BE2C (cell line): Measurements from ENCODE around the gene PDE8B.

Experiments used
- DNase-seq: peaks from one replicate; pipeline ENCODE4 v3.0.0-alpha.2; 2020
- H3K27me3 ChIP-seq: fragments of 250-450 bp; sonication (Bioruptor Pico); 2 replicates; pipeline ENCODE4 v1.5.1; 2020; ENCODE audit warnings: mild to moderate bottlenecking
- H3K36me3 ChIP-seq: fragments of 250-450 bp; sonication (Bioruptor Pico); 2 replicates; pipeline ENCODE4 v1.5.1; 2020; ENCODE audit warnings: mild to moderate bottlenecking
- H3K4me1 ChIP-seq: fragments of 250-450 bp; sonication (Bioruptor Pico); 2 replicates; pipeline ENCODE4 v1.5.1; 2020
- H3K4me3 ChIP-seq: 2 replicates; pipeline ENCODE4 v1.5.1; 2011; ENCODE audit warnings: low read depth, low read length
- H3K9me3 ChIP-seq: fragments of 250-450 bp; sonication (Bioruptor Pico); 2 replicates; pipeline ENCODE4 v1.5.1; 2020
- TF ChIP-seq, protein P1 (sequence below): IDR thresholded peaks from 2 replicates; pipeline ENCODE4 v1.5.1; 2012; ENCODE audit warnings: mild to moderate bottlenecking, low read depth, low read length

The PDE8B gene

GRCh38 chr5:77428526-77428925, 218.0 kb downstream of the PDE8B start:
- no peaks in the 10 kb centered on the region for H3K4me1 ChIP-seq
- no peak for DNase-seq
- H3K9me3 ChIP-seq, result no peaks in the 10 kb centered on the region
- H3K27me3 ChIP-seq, result no peaks in the 10 kb centered on the region
- TF ChIP-seq, protein P1, sequence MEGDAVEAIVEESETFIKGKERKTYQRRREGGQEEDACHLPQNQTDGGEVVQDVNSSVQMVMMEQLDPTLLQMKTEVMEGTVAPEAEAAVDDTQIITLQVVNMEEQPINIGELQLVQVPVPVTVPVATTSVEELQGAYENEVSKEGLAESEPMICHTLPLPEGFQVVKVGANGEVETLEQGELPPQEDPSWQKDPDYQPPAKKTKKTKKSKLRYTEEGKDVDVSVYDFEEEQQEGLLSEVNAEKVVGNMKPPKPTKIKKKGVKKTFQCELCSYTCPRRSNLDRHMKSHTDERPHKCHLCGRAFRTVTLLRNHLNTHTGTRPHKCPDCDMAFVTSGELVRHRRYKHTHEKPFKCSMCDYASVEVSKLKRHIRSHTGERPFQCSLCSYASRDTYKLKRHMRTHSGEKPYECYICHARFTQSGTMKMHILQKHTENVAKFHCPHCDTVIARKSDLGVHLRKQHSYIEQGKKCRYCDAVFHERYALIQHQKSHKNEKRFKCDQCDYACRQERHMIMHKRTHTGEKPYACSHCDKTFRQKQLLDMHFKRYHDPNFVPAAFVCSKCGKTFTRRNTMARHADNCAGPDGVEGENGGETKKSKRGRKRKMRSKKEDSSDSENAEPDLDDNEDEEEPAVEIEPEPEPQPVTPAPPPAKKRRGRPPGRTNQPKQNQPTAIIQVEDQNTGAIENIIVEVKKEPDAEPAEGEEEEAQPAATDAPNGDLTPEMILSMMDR, result no peak
- H3K4me3 ChIP-seq, result no peak overlapping the region
- no peaks in the 10 kb centered on the region for H3K36me3 ChIP-seq

DNA sequence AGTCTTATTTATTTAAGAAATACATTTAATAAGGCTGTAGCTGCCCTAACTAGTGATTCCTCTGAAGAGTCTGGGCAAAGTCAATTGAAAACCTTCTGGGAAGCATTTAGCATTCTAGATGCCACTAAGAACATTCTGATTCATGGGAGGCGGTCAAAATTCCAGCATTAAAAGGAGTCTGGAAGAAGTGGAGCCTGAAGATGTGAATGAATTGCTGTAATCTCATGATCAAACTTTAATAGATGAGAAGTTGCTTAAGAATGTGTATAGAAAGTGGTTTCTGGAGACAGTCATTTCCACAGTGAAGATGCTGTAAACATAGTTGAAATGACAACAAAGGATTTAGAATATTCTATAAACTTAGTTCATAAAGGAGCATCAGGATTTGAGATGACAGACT, 220.2 kb downstream of the PDE8B start:
- Histone ChIP-seq H3K9me3 (no peaks in the 10 kb centered on the region), H3K4me1 (no peaks in the 10 kb centered on the region), H3K27me3 (no peaks in the 10 kb centered on the region), H3K4me3 (no peak overlapping the region), H3K36me3 (no peaks in the 10 kb centered on the region)
- DNase-seq, result no peak
- TF ChIP-seq, protein P1, result no peak

GRCh38 chr5:77431286-77431685, 220.8 kb downstream of the PDE8B start:
- Histone ChIP-seq H3K9me3 (no peaks in the 10 kb centered on the region), H3K27me3 (no peaks in the 10 kb centered on the region), H3K4me3 (no peak overlapping the region), H3K4me1 (no peaks in the 10 kb centered on the region), H3K36me3 (no peaks in the 10 kb centered on the region)
- TF ChIP-seq, protein P1, result no peak
- no peak for DNase-seq

DNA sequence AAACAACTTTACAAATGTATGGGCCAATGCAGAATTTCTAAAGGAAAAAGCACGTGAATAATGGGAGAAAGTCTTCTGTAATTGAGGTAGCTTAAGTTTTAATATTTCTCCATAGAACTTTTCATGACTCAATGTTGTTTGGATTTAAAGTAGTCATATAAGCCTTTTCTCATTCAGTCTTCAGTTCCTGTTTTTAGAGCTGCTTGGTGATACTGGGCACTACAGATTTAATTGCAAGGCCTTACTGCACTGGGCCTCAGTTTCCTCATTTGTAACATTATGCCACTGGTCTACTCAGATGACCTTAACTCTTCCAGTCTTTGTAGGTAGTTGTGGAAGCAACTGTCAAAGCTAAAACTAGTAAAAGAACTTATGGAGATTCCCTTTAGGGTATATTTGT, 221.2 kb downstream of the PDE8B start:
- H3K9me3 ChIP-seq, result no peaks in the 10 kb centered on the region
- TF ChIP-seq, protein P1, result no peak
- no peaks in the 10 kb centered on the region for H3K36me3 ChIP-seq
- H3K27me3 ChIP-seq, result no peaks in the 10 kb centered on the region
- no peak for DNase-seq
- H3K4me3 ChIP-seq, result no peak overlapping the region
- H3K4me1 ChIP-seq, result no peaks in the 10 kb centered on the region

DNA sequence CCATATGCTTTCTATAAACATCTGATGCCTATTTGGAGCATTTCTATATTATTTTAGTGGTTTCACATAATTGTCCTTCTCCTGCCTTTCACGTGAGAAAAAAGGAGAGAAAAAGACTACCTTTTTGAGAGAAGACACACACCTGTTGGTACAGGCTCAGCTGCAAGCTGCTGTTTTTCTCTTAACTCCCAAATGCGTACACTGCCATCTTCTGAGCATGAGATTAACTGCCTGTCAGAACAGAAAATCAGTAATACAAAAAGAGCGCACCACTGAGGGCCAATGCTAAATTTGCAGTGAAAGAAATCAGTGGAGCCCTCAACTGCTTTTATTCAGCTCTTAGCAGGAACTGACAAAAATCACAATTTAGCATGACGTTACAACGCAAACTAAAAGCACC, 226.7 kb downstream of the PDE8B start:
- no peaks in the 10 kb centered on the region for H3K27me3 ChIP-seq
- no peaks in the 10 kb centered on the region for H3K9me3 ChIP-seq
- no peaks in the 10 kb centered on the region for H3K4me1 ChIP-seq
- H3K36me3 ChIP-seq, result no peaks in the 10 kb centered on the region
- DNase-seq, result peak; percentile 25
- no peak overlapping the region for H3K4me3 ChIP-seq
- TF ChIP-seq, protein P1, result peak; percentile 57

DNA sequence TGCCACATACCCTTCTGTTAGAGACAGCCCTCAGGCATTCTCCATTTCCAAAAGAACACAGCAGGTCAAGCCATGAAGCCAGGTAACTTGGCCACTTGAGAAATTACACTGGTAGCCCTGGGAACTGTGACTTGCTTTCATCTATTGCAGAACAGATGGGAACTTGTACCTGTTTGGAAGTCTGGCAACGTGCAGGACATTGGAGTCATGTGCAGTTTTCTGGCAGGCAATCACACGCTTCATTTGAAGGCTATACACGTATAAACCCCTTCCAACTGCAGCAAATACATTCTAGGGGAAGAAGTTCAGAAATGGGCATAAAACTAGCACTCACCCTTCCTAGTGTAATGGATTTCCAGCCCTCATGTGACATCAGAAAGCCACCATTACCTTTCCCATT, 227.6 kb downstream of the PDE8B start:
- Histone ChIP-seq H3K9me3 (no peaks in the 10 kb centered on the region), H3K27me3 (no peaks in the 10 kb centered on the region), H3K36me3 (no peaks in the 10 kb centered on the region), H3K4me1 (no peaks in the 10 kb centered on the region), H3K4me3 (no peak overlapping the region)
- TF ChIP-seq, protein P1, result no peak
- DNase-seq, result no peak
